H1 (cell line): ENCODE measurements around the gene KCNJ13. TPM values are rescaled to one million over a fixed set of nuclear protein-coding genes. Genes with fewer than 3 reads are reported as not detected.

Source experiments
- CTCF ChIA-PET: fragments of 300-600 bp; sonication (Branson Sonifier 250); formaldehyde crosslinking; loops from one replicate; lab custom pipeline; 2021; ENCODE audit not compliant: partially characterized antibody; lab: Charles Lee
- POLR2A ChIA-PET: fragments of 300-600 bp; sonication (Branson Sonifier 250); formaldehyde crosslinking; loops from one replicate; lab custom pipeline; 2021; ENCODE audit warnings: inconsistent platforms; ENCODE audit not compliant: partially characterized antibody; lab: Charles Lee
- DNase-seq, 2 experiments: peaks; one replicate each; pipeline versions ENCODE4 v3.0.0 to v3.0.0-alpha.2; 2010 to 2022; ENCODE audit warnings: low spot score in 2 of 2, low read depth in 1 of 2, mixed read lengths in 1 of 2
- FAIRE-seq: peaks from 2 replicates; lab custom pipeline; 2011; peaks lifted over from hg19 to GRCh38; lab: Jason Lieb, UNC
- H2AFZ ChIP-seq: 2 replicates; pipeline ENCODE4 v1.8.1; 2012; ENCODE audit warnings: low read length, inconsistent platforms
- H2AK5ac ChIP-seq: 2 replicates; pipeline ENCODE4 v1.6.1; 2013; ENCODE audit warnings: low read depth, low read length
- H2BK120ac ChIP-seq: replicated peaks from 2 replicates; pipeline ENCODE3; 2013; ENCODE audit warnings: low read depth, low read length, inconsistent platforms
- H2BK12ac ChIP-seq: 2 replicates; pipeline ENCODE4 v1.6.1; 2013; ENCODE audit warnings: low read depth, low read length
- H2BK15ac ChIP-seq: 2 replicates; pipeline ENCODE4 v1.6.1; 2013; ENCODE audit warnings: low read length
- H2BK20ac ChIP-seq: 2 replicates; pipeline ENCODE4 v1.6.1; 2013; ENCODE audit warnings: low read length
- H2BK5ac ChIP-seq: 2 replicates; pipeline ENCODE4 v1.6.1; 2013; ENCODE audit warnings: low read depth, low read length
- H3K14ac ChIP-seq: 2 replicates; pipeline ENCODE4 v1.6.1; 2013; ENCODE audit warnings: inconsistent platforms; ENCODE audit not compliant: insufficient read length
- H3K18ac ChIP-seq: 2 replicates; pipeline ENCODE4 v1.6.1; 2013; ENCODE audit warnings: low read length; ENCODE audit errors: extremely low read depth
- H3K23ac ChIP-seq: 2 replicates; pipeline ENCODE4 v1.6.1; 2013; ENCODE audit warnings: inconsistent platforms; ENCODE audit not compliant: insufficient read length
- H3K23me2 ChIP-seq: 2 replicates; pipeline ENCODE4 v1.6.1; 2013; ENCODE audit warnings: low read depth, low read length
- H3K27ac ChIP-seq: 2 replicates; pipeline ENCODE4 v1.6.1; 2011; ENCODE audit warnings: low read depth, low read length, inconsistent platforms
- H3K27me3 ChIP-seq, 4 experiments: replicated peaks in 1 of 4; 1 replicate in 1 of 4; 2 replicates in 3 of 4; pipeline versions ENCODE4 v1.6.1 to v1.8.1; 2011 to 2013; ENCODE audit warnings: low read length in 3 of 4, mild to moderate bottlenecking in 3 of 4, inconsistent platforms in 2 of 4, mixed read lengths in 2 of 4, moderate library complexity in 1 of 4; ENCODE audit not compliant: control insufficient read depth in 3 of 4, insufficient read depth in 3 of 4; ENCODE audit errors: extremely low read depth in 1 of 4
- H3K36me3 ChIP-seq, 4 experiments: 2 replicates each; pipeline versions ENCODE4 v1.6.1 to v1.8.1; 2011 to 2013; ENCODE audit warnings: mild to moderate bottlenecking in 4 of 4, low read length in 3 of 4, moderate library complexity in 2 of 4, control low read depth in 1 of 4, inconsistent platforms in 1 of 4; ENCODE audit not compliant: insufficient read depth in 4 of 4, control insufficient read depth in 2 of 4
- H3K4ac ChIP-seq: replicated peaks from 2 replicates; pipeline ENCODE3; 2013; ENCODE audit warnings: low read length, low read depth, mixed read lengths, inconsistent platforms; ENCODE audit not compliant: insufficient read length
- H3K4me1 ChIP-seq, 4 experiments: replicated peaks in 1 of 4; 1 replicate in 1 of 4; 2 replicates in 3 of 4; pipeline versions ENCODE4 v1.6.1 to v1.8.1; 2011 to 2013; ENCODE audit warnings: low read length in 3 of 4, inconsistent platforms in 2 of 4, mixed read lengths in 1 of 4; ENCODE audit not compliant: insufficient read depth in 4 of 4, control insufficient read depth in 3 of 4
- H3K4me2 ChIP-seq, 2 experiments: 2 replicates each; pipeline versions ENCODE4 v1.6.1 to v1.8.1; 2011 to 2013; ENCODE audit warnings: low read depth in 2 of 2, low read length in 2 of 2, control low read depth in 1 of 2, inconsistent platforms in 1 of 2, mild to moderate bottlenecking in 1 of 2; ENCODE audit not compliant: insufficient read depth in 1 of 2
- H3K4me3 ChIP-seq, 4 experiments: fragments of 200-600, 300-600 bp in 1 of 4; sonication (generic), shearing (Covaris generic), sonication (Bioruptor Twin) in 1 of 4; 2 replicates each; pipeline versions ENCODE4 v1.5.1 to v1.8.1; 2011 to 2016; ENCODE audit warnings: low read length in 4 of 4, low read depth in 3 of 4, control low read depth in 2 of 4, inconsistent platforms in 2 of 4, mild to moderate bottlenecking in 2 of 4, mixed read lengths in 1 of 4, moderate library complexity in 1 of 4; ENCODE audit not compliant: insufficient read depth in 2 of 4; ENCODE audit errors: extremely low read depth in 1 of 4
- H3K56ac ChIP-seq: replicated peaks from 2 replicates; pipeline ENCODE3; 2013; ENCODE audit warnings: low read depth, mild to moderate bottlenecking, mixed read lengths, low read length, inconsistent platforms; ENCODE audit not compliant: insufficient read length
- H3K79me1 ChIP-seq: 2 replicates; pipeline ENCODE4 v1.6.1; 2013; ENCODE audit warnings: low read depth, low read length, control low read depth
- H3K79me2 ChIP-seq, 2 experiments: 2 replicates each; pipeline versions ENCODE4 v1.6.1 to v1.8.1; 2012 to 2013; ENCODE audit warnings: low read length in 2 of 2, mild to moderate bottlenecking in 2 of 2, inconsistent platforms in 1 of 2; ENCODE audit not compliant: insufficient read depth in 2 of 2, control insufficient read depth in 1 of 2
- H3K9ac ChIP-seq, 4 experiments: replicated peaks in 1 of 4; 1 replicate in 1 of 4; 2 replicates in 3 of 4; pipeline versions ENCODE4 v1.6.1 to v1.8.1; 2011 to 2013; ENCODE audit warnings: low read depth in 3 of 4, low read length in 3 of 4, control low read depth in 2 of 4, mild to moderate bottlenecking in 2 of 4, moderate library complexity in 2 of 4, inconsistent platforms in 1 of 4; ENCODE audit errors: extremely low read depth in 1 of 4
- H3K9me3 ChIP-seq, 2 experiments: 2 replicates each; pipeline versions ENCODE4 v1.6.1 to v1.8.1; 2012 to 2013; ENCODE audit warnings: mild to moderate bottlenecking in 2 of 2, moderate library complexity in 2 of 2, control low read depth in 1 of 2, inconsistent platforms in 1 of 2, low read depth in 1 of 2, low read length in 1 of 2, mixed read lengths in 1 of 2; ENCODE audit not compliant: insufficient read depth in 2 of 2
- H4K20me1 ChIP-seq, 2 experiments: replicated peaks in 1 of 2; 2 replicates each; pipeline versions ENCODE3 to v1.8.1; 2011 to 2013; ENCODE audit warnings: inconsistent platforms in 2 of 2, low read length in 2 of 2, mild to moderate bottlenecking in 1 of 2; ENCODE audit not compliant: insufficient read depth in 2 of 2, control insufficient read depth in 1 of 2
- H4K5ac ChIP-seq: 2 replicates; pipeline ENCODE4 v1.6.1; 2013; ENCODE audit warnings: low read length, low read depth, mixed read lengths, inconsistent platforms; ENCODE audit not compliant: insufficient read length
- H4K8ac ChIP-seq: 2 replicates; pipeline ENCODE4 v1.8.0; 2013; ENCODE audit warnings: mild to moderate bottlenecking, moderate library complexity, low read length, inconsistent platforms; ENCODE audit not compliant: insufficient read depth; ENCODE audit errors: extremely low read depth
- H4K91ac ChIP-seq: replicated peaks from 2 replicates; pipeline ENCODE3; 2013; ENCODE audit warnings: low read length, mixed read lengths, inconsistent platforms; ENCODE audit not compliant: insufficient read length
- JUND ChIP-seq: IDR thresholded peaks from 2 replicates; pipeline ENCODE4 v1.6.1; 2011; ENCODE audit warnings: mild to moderate bottlenecking, improper control_type of control experiment, low read length
- KDM4A ChIP-seq: IDR thresholded peaks from one replicate; pipeline ENCODE4 v1.7.1; 2012; ENCODE audit warnings: low read depth, mild to moderate bottlenecking, moderate library complexity, low read length, inconsistent platforms; ENCODE audit not compliant: severe bottlenecking
- TCF12 ChIP-seq: IDR thresholded peaks from 2 replicates; pipeline ENCODE4 v1.6.1; 2011; ENCODE audit warnings: low read depth, mild to moderate bottlenecking, low read length
- WGBS, 2 experiments: shearing (Covaris generic) in 1 of 2; methylation state at CpG; one replicate each; pipeline versions ENCODE4 v1.1.6 to v1.1.7; 2013 to 2015; ENCODE audit warnings: low lambda C conversion rate in 2 of 2, mixed read lengths in 2 of 2, inconsistent platforms in 1 of 2, low coverage in 1 of 2, missing lambda C conversion rate in 1 of 2; ENCODE audit not compliant: insufficient replicate concordance in 2 of 2, insufficient coverage in 1 of 2, insufficient read length in 1 of 2; ENCODE audit errors: extremely low coverage in 1 of 2, missing lambda C conversion rate in 1 of 2; 5-methylcytosine and 5-hydroxymethylcytosine counted together
- polyA plus RNA-seq, 7 experiments: library from polyadenylated mRNA; depleted of rRNA in 3 of 7; stranded (reverse) in 5 of 7; unstranded in 2 of 7; fragments of >200 nt in 5 of 7; fragments of 200-250 nt in 2 of 7; gene quantifications; 1 replicate in 5 of 7; 2 replicates in 1 of 7; 4 replicates in 1 of 7; pipeline versions ENCODE4 v1.2.1 to v1.2.3, GENCODE V29; 2011 to 2013; ENCODE audit warnings: missing spikeins in 2 of 7, mixed read lengths in 2 of 7
- total RNA-seq: library from RNA; stranded (reverse); fragmentation: NEBNext Ultra II Directional; extraction: Animal tissue kit (Norgen Biotek cat#: 25700); gene quantifications from 2 replicates; pipeline ENCODE4 v1.2.1, GENCODE V29; 2021
- TF ChIP-seq, protein P1 (sequence below): IDR thresholded peaks from 2 replicates; pipeline ENCODE4 v1.6.1; 2011; ENCODE audit warnings: low read length, improper control_type of control experiment

The KCNJ13 gene
- total and polyA plus RNA-seq, 2 of the 8 experiments (the other 6 are each of a cell fraction or from before 2014, with no cell fraction given): not detected

- Histone ChIP-seq H3K14ac (no peak overlapping the region), H3K27ac (no peak overlapping the region), H3K23ac (no peak overlapping the region), H3K4me2 (no peak overlapping the region), H4K91ac (no peak overlapping the region), H3K9ac (no peak overlapping the region), H3K23me2 (no peaks in the 10 kb centered on the region), H2AK5ac (no peak overlapping the region), H3K4ac (no peak overlapping the region), H2BK15ac (no peak overlapping the region), H4K8ac (no peak overlapping the region), H4K5ac (no peak overlapping the region), H3K79me1 (peaks cover 5% of the 10 kb centered on the region), H3K36me3 (peaks cover 0 to 26% (median 4%) of the 10 kb centered on the region in 4 experiments; a peak in 3 of 8 replicates), H3K18ac (no peak overlapping the region), H3K56ac (no peak overlapping the region), H2BK120ac (no peak overlapping the region), H2AFZ (no peak overlapping the region), H3K4me1 (no peaks in the 10 kb centered on the region), H2BK20ac (no peak overlapping the region), H3K9me3 (no peaks in the 10 kb centered on the region), H4K20me1 (peaks cover 3 to 14% of the 10 kb centered on the region in 2 experiments), H3K4me3 (no peak overlapping the region), H2BK5ac (no peak overlapping the region), H3K79me2 (peaks cover 0 to 66% of the 10 kb centered on the region in 2 experiments; a peak in 2 of 4 replicates), H2BK12ac (no peak overlapping the region), H3K27me3 (no peaks in the 10 kb centered on the region)
- TF ChIP-seq KDM4A (no peak), JUND (no peak), TCF12 (no peak)
- TF ChIP-seq, protein P1, sequence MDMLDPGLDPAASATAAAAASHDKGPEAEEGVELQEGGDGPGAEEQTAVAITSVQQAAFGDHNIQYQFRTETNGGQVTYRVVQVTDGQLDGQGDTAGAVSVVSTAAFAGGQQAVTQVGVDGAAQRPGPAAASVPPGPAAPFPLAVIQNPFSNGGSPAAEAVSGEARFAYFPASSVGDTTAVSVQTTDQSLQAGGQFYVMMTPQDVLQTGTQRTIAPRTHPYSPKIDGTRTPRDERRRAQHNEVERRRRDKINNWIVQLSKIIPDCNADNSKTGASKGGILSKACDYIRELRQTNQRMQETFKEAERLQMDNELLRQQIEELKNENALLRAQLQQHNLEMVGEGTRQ: no peak
- ChIA-PET CTCF (interaction anchor here (0.9 kb wide), 1 partner anchor 10 kb away, joined by 4 read pairs; no protein-coding TSS in a partner anchor), POLR2A (no interaction called here)
- 89% methylated on average over 2 of the region's 2 CpGs; no CpG with 5 or more reads in 1 of the 2 experiments for WGBS, 2 experiments
- DNase-seq (no peak), FAIRE-seq (no peak)
Observed at GRCh38 chr2:232721882-232722281, 54.5 kb downstream of the KCNJ13 start.
